NCI-H2227 (cell line): ENCODE measurements around the gene PTH2.
"Not testable (repeated sequence)": the region's sequence is repeated elsewhere in the genome, so short reads cannot be mapped to it uniquely, and the experiment has no call there.

Experiments
- DNase-seq: peaks from one replicate; lab custom pipeline; 2025; ENCODE audit not compliant: unreplicated experiment; lab: John Stamatoyannopoulos, UW

PTH2 gene

GRCh38 chr19:49390131-49390928 is 32.9 kb downstream of the PTH2 start:
- no peak for DNase-seq

GRCh38 chr19:49389406-49389805 is 33.8 kb downstream of the PTH2 start:
- DNase-seq: no peak

- no peak for DNase-seq
Measured at GRCh38 chr19:49387936-49388372, 35.3 kb downstream of the PTH2 start, which contains the start of gene KASH5. Gene KASH5, plus strand, starts transcription at chr19:49388249. Its CDS starts 2,635 bp downstream, at chr19:49390884.

- no peak for DNase-seq
Measured at GRCh38 chr19:49383599-49383998, 39.6 kb downstream of the PTH2 start.

- no peak for DNase-seq
Measured at GRCh38 chr19:49382639-49383038, 40.6 kb downstream of the PTH2 start.

- DNase-seq: no peak
Measured at GRCh38 chr19:49380391-49380790, 42.9 kb downstream of the PTH2 start.

GRCh38 chr19:49378512-49378911 is 44.7 kb downstream of the PTH2 start:
- DNase-seq: no peak

- DNase-seq: no peak
Measured at GRCh38 chr19:49374665-49375434, 48.4 kb downstream of the PTH2 start.

GRCh38 chr19:49373174-49373573 is 50.1 kb downstream of the PTH2 start:
- not testable (repeated sequence) for DNase-seq
